Fibroblast of skin of right biceps (primary cell): ENCODE data around the gene OSR1.
"Not testable (repeated sequence)": the region's sequence is repeated elsewhere in the genome, so short reads cannot be mapped to it uniquely, and the experiment has no call there.

Experiments used
- DNase-seq: peaks from one replicate; pipeline ENCODE4 v3.0.0-alpha.2; 2013

Gene OSR1

DNA sequence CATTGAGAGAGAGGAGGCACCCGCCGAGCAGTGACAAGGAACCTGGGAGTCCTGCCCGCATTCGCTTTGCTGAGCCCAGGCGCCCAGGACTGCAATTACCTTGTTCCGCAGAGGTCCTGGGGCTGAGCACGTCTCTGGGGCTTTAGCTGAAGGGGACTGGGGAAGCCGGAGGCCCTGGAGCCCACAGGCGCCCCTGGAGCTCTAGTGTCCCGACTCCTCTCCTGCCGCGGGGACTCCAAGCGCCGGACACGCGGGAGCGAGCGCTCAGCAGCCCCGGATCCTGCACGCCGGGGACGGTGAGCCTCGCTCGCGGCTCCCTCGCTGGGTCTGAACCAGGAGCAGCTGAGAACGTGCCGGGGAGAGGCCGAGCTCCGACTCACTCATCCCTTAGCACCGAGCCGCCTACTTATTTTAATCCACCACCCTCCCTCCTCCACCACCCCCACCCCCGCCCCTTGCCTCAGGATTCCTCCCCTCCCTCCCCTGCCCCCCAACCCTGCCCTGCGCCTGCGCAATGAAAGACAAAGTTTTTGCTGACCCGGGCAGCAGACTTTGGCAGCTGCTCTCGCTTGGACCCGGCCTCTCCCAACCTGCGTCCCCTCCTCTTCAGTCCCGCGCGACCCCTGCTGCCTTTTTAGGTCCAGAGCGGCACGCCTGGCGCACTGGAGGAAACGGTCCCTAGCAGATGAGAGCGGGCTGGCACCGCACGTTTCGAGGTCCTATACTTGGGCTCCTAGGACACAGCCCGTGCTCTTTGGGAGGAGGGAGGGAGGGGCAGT is at the start of gene OSR1:
TSS of gene OSR1 (minus strand) at position 382 of the 779 bp plus-strand sequence. CDS start 4,818 bp downstream, outside the sequence.
- DNase-seq = peak; percentile 82

DNA sequence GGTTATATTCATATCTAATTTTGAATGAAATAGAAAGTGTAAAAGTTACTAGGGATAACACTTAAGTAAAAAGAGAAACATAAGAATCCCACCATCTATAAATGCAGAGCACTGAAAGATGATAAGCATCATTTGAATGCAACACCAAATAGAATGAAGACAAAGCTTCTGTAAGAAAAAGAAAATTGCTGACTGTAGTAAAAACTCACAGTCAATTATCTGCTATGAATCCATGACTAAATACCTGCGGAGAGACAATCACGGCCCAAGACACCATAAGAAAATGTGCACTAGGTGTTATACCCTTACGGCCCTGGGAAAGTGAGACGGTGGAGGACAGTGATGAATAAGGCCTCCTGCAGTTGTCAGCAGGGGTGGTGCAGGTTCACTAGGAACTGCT is 45.4 kb upstream of the OSR1 start:
- DNase-seq = no peak

DNA sequence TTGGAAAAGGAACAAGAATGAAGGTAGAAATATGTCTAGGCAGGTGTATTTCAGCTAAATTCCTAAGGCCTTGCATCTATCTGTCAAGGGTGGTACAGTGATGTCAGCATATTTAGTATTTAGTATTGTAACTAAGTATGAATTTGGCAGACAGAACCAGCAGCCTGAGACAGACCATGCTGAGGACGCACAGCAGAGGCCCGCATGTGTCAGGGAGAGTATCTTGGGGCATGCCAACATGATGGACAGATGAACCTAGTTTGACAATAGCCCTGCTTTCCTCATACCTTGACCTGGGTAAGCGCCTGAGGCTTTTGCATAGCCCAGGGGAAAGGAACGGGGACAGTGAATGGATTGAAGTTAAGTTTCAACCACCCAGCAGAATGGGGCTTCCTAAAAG is 33.8 kb upstream of the OSR1 start:
- DNase-seq = no peak

DNA sequence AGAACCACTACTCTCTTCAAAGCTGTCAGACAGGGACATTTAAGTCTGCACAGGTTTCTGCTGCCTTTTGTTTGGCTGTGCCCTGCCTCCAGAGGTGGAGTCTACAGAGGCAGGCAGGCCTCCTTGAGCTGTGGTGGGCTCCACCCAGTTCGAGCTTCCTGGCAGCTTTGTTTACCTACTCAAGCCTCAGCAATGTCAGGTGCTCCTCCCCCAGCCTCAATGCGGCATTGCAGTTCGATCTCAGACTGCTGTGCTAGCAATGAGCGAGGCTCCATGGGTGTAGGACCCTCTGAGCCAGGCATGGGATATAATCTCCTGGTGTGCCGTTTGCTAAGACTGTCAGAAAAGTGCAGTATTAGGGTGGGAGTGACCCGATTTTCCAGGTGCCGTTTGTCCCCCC is 31.0 kb upstream of the OSR1 start:
- DNase-seq = not testable (repeated sequence)

DNA sequence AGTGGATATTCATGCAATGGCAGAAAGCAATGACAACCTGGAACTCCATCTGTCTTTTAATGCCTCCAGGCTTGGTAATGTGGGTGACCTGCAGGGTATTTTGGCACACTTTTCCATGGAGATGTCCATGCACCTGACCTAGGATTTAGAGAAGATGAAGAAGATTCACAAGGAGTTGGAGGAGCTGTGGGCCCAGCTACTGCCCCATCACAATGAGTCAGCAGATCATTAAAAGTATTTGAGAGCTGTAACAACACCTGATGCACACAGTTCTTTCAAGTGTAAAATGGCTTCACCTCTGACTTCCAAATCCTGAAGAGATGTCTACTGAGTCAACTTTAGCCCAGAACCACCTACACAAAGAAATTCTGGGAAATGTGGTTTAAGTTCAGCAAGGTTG is 22.1 kb upstream of the OSR1 start:
- DNase-seq = no peak

DNA sequence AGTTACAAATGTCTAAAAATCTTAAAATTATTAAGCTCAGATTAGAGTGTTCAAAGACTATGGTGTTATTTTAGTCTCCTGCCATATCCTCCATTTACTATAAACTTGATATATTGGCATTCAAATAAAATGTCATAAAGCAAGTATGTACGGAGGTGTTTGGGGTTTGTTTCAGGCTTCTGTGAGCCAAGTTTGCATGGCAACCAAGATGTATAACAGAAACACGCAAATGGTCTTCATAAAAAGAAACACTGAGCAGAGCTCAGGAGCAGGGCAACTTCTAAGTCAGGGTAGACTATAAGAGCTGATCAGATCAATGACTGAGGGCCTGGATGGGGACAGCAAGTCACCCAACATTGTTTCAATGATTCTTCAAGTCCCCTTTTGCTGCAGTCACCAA is 20.5 kb upstream of the OSR1 start:
- no peak for DNase-seq

DNA sequence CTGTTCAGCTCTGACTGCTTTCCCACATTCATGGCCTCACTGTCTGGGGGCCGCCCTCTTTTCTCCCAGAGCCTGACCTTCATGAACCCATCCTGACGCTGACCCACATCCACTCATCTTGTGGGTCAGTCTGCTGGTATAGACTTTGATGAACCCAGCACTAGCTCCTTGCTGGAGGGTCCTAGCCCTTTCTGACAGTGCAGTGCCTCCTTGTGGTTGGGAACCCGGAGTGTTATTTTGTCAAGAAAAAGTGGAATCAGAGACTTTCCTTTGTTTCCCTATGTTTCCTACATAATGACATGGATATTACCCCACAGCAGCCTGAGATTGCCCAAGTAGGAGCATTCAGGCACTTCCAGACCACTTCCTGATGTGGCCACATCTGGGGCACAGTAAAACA is 19.3 kb upstream of the OSR1 start:
- no peak for DNase-seq

DNA sequence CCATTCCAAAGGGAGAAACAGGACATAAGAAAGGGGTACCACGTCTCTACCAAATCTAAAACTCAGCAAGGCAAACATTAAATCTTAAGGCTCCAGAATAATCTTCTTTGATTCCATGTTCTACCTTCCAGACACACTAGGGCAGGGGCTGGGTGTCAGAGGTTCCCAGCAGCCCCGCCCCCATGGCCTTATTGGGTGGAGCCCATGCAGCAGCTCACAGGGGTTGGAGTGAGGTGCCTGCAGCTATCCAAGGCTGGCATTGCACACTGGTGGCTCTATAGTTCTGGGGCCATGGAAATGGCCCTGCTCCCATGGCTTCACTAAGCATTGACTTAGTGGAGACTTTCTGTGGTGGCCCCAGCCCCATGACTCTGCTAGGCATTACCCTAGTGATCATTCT is 14.9 kb upstream of the OSR1 start:
- no peak for DNase-seq

DNA sequence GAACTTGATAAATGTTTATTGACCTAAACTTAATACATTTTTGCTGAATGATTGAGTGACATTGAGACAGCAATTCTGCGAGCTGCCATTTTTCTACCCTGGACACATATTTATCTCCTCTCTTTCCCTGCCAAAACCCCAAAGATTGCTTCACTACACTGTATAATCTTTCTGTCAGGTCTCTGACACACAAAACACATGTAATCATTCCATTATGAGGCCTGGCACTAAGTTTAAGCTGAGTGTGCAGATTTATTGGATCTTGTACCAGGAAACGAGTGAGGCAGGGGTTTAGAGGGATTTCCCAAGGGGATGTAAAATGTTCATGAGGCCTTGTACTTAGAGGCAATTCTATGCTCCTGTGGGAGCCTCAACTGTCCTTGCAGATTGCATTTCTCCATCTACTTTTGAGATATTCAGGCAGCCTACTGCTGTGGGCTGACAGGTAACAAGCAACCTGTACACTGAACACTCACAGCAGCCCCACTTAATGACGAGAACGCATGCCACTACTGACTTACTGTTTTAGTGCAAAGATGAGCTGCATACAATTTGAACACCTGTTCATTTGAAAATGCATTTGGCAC is 13.7 kb upstream of the OSR1 start:
- no peak for DNase-seq

DNA sequence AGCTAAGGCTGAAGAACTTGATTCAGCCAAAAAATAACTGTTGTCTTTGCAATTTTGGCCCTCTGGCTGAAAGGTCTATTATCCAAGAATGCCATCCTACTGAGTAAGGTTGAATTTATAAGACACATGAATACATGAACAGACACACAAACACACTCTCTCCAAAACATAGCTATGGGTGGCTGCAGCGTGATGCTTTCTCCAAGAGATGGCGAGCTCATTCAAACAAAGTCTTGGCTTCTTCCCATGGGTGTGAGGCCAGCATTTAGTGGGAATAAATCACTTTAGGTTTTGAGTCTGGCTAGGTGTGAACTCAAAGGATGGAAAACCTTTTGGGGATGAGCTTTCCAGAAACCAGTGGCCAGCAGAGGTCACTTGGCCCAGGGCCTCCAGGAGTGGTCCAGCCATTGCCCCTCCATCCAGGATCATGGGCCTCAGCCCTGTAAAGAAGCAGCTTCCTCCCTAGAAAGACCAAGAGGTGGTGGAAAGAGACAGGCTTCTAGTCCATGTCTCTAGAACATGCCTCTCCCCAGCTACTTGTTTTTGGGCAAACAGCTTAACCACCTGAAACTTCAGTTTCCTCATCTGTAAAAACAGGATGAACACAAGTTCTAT is 11.0 kb upstream of the OSR1 start:
- peak; percentile 59 for DNase-seq

DNA sequence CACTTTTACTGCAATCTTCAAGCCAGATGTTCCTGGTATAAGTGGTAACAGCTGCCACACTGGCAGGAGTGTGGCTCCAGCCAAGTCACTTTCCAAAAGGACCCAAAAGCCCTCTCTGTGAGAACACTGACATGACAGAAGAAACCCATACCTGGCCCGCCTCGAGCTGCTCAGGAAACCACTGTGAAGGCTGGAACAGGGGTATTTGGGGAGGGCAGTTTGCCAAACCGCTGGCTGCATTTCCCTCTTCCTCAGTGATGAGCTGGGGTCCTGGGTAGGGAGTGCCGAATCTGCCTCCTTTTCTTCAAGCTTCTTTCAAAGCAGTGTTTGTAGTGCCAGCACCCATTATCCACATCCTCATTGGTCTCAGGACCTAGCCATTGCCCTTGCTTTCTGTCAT is 10.3 kb upstream of the OSR1 start:
- DNase-seq = no peak

DNA sequence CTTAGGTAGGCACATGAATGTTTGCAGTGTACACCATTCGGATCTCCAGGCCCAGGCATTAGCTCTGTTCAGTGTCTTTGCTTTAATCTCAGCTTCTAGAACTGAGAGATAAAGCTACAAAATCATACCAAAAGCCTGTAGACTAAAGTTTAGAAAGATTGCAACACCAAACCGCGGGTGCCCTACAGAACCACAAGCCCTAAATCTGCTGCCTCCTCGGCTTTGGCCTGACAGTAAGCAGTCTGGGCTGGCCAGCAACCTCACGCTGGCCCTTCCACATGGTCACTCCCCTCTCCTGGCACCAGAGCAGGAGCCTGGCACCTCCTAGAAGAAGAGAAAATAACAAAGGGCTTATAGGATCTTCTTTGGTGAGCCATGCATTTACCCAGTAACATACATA is 8.9 kb upstream of the OSR1 start:
- no peak for DNase-seq

DNA sequence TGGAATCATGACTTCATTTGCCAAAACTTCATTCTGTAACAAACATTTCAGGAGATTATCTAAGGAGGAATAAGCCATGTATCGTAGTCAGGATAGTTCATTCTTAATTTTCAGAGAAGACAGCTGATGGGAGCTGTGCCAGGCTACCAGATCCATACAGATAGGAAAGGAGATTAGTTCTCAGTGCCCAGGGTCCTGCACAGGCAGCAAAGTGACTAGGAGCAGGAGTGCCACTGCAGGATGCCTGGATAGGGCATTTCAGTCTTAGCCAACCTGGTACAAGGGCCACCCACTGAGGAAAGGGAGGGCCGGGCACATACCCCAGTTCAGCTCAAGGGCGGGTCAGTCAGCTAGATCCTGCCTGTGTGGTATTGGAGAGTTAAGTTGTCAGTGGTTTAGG is 6.7 kb upstream of the OSR1 start:
- no peak for DNase-seq

DNA sequence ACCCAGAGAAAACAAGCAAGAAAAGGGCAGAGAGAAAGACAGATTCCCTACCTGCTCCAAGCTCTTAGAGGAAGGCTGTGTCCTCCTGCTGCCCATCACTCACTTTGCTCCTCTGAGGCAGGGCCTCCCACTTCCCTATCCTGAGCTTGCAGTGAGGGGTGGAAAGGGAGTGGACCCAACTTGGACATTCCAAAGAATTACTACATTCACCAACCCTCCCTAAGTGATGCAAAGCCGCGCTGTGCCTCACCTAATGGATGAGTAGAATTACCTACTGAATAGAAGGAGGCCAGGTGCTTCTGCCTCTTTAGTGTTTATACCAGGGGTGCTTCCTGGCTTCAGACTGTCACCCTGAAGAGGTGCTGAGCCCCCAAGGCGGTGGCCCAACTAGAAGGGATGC is 5.6 kb upstream of the OSR1 start:
- no peak for DNase-seq

DNA sequence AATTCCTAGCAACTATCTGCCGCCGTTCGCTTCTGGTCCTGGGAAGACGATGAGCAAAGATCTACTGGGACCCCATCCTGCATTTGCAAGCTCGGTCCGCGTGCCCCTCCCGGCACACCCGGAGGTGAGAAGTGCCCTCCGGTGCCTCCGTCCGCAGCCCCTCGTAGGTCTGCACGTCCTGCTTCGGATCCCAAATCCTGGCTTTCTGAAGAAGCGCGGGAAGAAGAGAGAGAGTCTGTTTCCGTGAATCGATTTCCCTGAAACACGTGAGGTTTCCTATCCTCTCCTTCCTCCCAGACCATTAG is 5.0 kb upstream of the OSR1 start:
- no peak for DNase-seq

DNA sequence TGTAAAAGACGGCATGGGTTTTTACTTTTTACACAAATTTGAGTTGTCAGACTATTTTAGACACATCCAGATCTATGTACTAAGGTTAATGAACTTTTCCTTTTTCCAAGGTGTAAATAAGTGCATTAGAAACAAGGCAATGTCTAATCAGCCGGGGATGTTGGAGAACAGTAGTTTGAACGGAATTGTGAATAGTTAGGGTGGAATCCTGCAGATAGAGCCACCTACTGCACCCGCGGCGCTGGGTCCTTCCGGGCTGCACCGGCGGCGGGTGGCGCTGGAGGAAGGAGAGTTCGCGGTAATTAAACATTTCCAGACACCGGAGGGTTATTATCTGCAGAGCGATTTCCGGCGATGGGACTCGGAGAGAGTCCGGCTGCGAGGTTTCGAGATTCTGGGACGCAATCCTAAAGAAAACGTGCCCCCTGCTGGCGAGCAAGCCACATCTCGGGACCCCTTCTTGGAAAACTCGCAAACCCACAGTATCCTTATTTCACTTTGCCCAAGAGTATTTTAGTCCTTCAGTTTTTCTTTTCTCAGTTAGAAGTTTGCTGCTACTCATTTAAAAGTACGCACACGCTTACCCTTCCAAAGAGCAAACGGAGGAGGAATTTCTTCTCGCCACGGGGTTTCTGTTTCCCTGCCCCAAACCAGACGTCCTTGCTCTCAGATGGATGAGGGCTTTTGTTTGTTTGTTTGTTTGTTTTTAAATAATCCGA is 4.5 kb upstream of the OSR1 start:
- peak; percentile 87 for DNase-seq

DNA sequence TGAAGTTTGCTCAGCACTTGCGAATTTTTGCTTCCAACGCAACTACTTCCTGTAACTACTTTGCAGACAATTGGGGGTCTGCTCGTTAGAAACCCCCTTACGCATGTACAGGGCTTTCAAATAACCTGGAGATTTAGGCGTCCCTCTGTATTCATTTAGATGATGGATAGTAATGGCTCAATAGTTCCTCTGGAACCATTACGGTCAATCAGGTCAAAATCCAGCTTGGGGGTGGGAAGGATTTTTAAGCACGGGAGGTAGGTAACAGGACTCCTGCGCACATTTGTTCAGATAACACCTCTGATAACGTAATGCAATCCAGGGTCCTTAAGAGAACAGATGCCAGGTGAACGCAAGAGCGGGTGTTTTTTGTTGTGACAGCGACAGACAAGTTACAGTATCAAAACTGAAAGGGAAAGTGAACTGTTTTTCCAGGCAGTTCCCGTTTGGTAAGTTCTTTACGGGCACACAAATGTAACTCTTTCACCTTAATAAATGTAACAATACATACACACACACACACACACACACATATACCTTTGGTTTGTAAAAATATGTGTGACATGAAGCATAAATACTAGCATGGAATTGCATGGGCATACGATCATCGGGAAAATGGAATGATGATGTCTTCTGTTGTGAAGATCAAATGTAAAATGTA is 3.8 kb upstream of the OSR1 start:
- no peak for DNase-seq

DNA sequence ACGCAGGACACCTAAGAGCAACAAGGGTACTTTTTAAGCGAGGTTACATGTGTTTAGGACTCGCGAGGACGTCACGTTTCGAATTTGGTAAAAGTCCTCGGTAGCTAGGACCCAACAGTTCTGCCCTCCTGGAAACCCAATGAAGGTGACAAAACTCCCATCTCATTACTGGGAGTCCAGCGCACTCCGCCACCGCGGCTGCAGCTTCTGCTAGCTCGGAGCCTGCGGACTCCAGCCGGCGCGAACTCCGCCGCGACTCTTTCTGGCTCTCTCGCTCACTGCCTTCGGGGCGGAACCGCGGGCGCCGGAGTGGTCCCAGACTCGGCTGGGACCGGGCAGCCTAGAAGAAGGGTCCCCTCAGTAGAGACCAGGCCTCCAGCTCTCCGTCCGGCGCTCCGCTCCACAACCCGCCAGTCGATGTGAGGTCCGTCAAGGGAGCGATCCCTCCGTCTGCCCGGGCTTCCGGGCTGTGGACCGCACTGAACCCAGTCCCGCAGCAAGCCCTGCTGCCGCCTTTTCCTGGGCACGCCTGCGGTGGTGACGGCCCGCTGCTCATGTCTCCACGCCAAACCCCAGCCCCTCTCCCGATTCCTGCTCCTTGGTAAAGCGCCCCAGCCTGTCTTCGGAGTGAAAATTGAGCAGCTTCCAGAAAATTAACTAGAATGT is 3.0 kb upstream of the OSR1 start:
- peak; percentile 21 for DNase-seq

DNA sequence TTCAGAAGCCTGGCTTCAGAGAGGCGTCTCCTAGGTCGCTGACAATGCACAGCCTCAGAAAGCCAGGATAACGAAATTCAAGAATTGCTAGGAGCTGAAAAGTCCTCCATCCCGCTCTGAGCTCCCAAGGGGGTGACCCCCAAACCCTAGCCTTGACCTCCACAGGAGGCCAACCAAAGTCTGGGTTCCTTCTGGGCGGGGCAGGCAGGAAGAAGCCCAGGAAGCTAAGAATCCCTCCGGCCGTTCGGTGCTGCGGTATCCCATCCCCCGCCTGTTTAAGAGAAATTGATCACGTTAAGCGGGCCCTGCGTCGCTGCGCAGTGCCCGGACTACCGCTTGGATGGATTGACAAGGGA is 2.5 kb upstream of the OSR1 start:
- no peak for DNase-seq

DNA sequence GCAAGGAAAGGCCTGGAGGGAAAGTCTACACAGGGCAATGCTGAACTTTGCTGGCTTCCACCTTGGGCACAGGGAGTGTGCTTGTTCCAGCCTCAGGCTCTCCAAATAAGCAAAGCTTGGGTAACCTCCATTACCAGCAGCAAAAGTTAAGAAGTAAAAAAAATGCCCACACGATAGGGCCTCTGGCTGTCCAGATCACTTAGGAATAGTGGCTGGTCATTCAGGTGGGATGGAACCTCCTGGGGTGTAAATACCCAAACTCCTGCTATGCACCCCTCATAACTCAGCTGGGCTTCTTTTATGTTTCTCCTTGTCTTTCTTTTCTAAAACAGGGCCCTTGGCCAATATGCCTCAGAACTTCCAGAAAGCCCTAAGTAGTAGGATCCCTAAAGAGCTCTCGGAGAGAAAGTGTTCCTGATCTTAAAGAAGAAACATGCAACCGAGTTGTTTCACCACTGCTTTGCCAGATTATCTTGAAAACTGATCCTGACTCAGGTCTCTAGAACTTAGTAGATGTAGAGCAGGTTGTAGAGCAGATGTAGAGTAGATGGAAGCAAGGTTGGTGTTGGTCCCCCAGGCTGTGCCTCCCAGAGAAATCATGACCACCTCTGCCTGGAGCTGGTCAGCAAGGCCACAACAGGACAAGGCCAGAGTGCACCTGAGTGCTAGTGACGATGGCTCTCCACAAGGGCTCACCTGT is 2.0 kb upstream of the OSR1 start:
- DNase-seq = no peak

DNA sequence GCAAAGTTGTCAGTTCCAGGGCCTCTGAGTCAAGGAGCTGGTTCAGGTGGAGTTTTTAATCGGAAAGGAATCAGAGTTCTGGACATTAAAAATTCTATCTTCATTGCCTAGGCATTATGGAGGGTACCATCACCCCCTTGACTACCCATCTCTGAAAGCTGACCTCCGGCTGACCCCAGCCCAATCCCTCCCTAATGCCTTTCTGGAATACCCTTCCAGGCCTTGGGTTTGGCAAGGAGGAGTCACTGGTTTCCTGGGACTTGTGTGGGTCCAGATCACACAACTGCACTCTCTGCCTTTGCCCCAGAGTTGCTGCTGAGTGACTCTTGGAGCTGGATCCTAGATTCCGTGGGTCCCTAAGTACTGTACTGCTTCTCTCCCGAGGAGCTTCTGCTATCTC is 1.0 kb upstream of the OSR1 start:
- DNase-seq = no peak

DNA sequence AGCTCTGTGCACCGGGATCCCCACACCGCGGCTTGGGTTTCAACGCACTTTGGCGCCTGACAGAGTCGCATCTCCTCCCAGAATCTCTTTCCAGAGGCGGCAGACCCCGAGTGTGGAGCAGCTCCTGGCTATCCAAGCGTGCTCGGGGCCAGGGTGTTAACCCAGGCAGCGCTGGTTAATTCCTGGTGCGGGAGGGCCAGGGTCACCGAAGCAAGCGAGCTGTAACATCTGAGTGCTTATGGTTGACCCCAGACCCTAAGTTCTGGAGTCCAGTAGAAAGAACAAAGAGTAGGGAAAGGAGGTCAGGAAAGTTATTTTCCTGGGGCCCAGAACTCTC is 566 bp upstream of the OSR1 start:
- no peak for DNase-seq
